HG02884 (cell line): ENCODE measurements around the gene KIF1A.

Source experiments
- ATAC-seq: cut with Tn5 transposase; IDR thresholded peaks from one replicate; pipeline ENCODE4 v1.9.1; 2021; ENCODE audit warnings: mild to moderate bottlenecking, moderate library complexity; ENCODE audit not compliant: unreplicated experiment

KIF1A gene

DNA sequence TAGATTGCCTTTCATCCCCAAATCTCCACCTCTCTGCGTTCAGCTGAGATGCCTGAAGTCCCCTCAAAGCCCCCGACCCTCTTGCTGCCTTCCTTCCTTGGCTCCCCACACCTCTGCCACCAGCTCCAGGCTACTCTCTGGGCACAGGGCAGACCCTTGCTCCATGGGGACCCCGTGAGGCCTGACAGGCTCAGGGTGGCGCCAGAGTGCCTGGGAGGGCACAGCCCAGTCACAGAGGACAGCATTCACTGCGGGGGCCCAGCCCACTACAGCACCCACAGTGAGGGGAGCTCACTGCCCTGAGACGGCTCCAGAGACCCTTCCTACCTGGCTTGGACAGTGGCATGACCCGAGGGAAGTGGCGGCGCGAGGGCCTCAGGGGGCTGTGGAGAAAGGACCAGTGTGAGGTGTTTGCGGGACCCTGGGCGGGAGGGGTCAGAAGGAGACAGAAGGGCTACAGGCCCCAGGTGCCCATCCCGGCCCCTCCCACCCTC, 77.4 kb downstream of the KIF1A start:
- ATAC-seq, result no peak

DNA sequence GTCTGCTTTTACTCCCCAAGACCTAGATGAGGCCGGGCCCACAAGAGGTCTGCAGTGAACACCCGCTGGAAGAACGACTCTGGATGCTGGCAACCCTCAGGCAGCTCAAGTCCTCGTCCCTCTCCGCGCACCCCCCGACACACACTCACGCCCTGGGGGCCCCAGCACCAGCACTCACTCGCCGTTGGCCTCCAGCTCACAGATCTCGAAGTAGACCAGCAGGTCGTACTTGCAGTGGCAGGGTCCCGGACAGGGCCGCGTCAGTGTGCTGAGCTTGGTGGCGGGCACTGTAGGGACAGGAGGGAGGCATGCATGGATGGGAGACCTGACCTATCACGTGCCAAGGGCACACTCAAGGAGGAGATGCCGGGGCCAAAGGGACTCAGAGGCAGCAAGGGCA, 78.9 kb downstream of the KIF1A start:
- no peak for ATAC-seq

DNA sequence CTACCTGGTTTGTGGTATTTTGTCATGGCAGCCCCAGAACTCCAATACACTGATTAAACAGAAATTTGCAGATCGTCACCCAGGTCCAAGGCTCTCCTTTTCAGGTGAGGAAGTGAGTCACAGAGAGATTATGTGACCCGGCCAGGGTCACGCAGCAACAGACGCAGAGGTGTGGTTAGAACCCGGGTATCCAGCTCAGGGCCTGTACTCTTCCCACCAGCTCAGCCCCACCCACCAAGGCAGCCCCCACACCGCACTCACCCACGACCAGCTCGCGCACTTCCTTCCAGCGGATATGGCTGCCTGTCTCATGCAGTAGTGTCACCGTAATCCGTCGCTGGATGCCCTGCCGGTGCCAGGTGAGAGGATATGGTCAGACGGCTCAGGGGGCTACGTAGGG, 80.2 kb downstream of the KIF1A start:
- ATAC-seq, result no peak

DNA sequence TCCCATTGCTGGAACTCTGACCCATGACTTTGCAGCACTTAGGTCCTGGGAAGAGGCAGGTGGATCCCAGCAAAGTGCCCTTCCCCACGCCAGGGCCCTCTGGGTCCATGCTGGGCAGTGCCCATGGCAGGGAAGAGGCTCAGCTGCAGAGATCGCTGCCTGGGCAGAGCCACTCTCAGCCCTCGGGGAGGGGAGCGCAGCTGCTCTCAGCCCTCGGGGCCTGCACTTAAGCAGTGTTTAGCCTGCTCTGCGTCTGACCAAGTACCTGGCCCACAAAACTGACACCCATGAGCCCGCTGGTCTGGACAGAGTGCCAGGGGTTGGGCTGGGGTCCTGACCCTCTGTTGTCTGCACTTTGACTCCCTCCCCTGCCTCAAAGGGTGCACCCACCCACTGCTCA, 82.1 kb downstream of the KIF1A start:
- no peak for ATAC-seq

GRCh38 chr2:240737512-240737911, 82.5 kb downstream of the KIF1A start:
- no peak for ATAC-seq

- ATAC-seq, result no peak
Measured at GRCh38 chr2:240736281-240737250, 83.5 kb downstream of the KIF1A start.

- no peak for ATAC-seq
Measured at GRCh38 chr2:240735476-240735875, 84.5 kb downstream of the KIF1A start.

DNA sequence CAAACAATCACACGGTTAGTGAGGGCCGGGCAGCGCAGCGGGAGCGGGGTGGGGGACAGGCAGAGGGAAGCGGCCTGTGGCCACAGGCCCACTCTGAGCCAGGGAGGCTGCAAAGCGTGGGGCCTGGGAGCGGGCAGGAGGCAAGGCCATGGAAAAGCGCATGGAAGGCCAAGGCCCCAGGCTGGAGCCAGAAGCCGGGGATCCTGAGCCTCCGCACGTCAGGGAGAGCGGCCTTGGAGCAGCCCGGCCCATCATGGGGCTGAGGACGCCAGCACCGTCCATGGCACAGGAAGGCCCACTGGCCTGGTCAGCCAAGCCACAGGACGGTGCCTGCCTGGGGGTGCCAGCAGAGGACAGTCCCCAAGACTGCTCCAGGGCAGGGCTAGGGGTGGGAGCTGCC, 85.3 kb downstream of the KIF1A start:
- no peak for ATAC-seq

DNA sequence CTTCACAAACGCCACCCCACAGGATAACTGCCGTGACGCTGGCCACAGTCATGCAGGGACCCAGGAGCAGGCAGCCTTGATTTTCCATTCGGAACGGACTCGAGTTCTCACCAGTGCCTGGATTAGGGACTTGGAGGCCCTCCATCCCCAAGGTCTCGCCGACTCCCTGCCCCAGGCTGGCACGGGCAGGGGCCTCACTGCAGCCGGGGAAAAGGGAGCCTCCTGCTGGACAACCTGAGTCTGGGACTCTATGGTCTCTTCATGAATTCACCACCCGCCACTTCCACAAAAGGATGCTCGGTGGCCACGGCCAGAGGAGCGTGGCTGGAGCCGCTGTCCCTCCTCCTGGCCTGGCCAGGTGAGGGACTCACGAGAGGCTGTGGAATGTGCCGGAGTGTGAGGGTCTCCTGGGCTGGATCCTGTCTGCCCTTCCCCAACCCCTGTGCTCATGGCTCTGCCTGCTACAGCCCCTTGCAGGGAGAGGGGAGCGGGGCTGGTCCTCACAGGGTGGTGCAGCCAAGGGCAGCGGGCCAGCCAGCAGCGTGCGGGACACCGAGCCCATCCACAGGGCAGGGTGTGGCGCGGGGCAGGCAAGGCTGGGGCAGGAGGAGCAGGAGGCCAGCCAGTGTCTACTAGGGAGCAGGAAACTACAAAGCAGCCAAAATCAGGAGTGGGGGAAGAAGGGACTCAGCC, 86.1 kb downstream of the KIF1A start:
- no peak for ATAC-seq

GRCh38 chr2:240732911-240733622, 87.0 kb downstream of the KIF1A start:
- no peak for ATAC-seq

GRCh38 chr2:240732184-240732583, 87.8 kb downstream of the KIF1A start:
- no peak for ATAC-seq

- ATAC-seq, result no peak
Measured at GRCh38 chr2:240731178-240731545, 88.9 kb downstream of the KIF1A start.

DNA sequence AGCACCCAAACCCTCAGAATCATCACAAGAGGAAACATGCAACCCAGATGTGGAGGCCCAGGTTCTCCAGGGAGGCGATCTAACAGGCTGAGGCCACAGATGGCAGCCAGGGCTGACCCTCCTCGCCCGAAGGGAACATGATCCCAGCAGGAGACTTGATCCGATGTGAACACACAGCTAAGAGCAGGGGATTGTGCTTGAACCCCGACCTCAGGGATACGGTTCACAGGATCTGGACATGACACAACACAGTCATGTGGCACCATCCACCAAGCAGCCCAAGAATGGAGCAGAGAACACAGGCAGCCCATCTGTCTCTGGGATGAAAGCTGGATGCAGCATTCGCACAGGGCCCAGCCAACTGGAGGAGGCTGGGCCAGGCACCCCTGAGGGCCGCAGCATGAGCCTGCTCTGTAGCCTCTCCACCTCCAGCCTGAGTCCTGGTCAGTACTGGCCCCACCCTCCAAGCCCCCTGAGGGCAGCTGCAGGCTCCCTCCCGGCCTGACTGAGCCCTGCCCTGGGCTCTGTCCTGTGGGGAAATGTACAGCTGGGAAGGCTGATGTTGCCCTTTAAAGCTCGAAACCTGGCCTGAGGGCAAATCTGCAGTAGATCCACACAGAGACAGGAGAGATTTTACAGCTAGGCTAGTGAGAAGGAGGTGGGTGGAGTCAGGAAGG, 89.4 kb downstream of the KIF1A start:
- ATAC-seq, result no peak

GRCh38 chr2:240728827-240729226, 91.2 kb downstream of the KIF1A start:
- ATAC-seq, result no peak

DNA sequence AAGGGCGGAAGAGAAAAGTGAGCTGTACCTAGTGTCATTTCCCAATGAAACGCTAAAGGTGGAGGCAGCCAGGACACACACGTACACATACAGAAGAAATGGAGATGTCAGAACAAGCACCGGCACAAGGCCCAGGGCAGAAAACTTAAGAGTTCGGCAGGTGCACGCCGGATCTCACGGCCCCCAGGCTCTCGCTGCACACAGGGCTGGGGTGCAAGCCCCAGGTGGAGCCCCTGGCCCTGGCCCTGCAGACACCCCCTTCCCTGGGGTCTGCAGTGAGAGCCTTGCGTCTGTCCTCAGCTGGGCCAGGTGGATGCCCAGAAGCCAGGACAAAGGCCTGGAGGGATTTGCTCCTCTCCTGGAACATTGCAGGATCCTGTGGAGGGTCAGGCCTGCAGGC, 91.7 kb downstream of the KIF1A start:
- ATAC-seq, result no peak

- ATAC-seq, result no peak
Measured at GRCh38 chr2:240727913-240728312, 92.1 kb downstream of the KIF1A start.

DNA sequence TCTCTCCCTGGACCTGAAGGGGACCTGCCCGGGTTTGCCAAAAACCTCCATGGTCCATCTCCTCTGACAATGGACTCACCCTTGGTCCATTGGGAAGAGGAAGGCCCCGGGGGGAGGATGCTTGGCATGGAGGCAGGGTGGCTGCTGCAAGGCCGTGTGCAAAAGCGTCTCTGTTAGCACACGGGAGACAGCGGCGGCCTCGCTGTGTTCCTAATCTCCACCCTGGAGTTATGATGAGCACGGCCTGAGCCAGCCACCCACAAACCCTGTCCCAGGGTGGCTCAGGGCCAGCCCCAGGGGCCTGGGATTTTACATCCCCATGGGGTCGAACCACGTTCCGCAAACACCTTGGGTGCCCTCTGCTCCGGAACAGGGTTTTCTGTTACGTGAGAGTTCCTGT, 92.6 kb downstream of the KIF1A start:
- no peak for ATAC-seq

- ATAC-seq, result no peak
Measured at GRCh38 chr2:240726876-240727275, 93.1 kb downstream of the KIF1A start.

GRCh38 chr2:240725671-240726070, 94.3 kb downstream of the KIF1A start:
- no peak for ATAC-seq

GRCh38 chr2:240725266-240725665, 94.8 kb downstream of the KIF1A start:
- ATAC-seq, result no peak

DNA sequence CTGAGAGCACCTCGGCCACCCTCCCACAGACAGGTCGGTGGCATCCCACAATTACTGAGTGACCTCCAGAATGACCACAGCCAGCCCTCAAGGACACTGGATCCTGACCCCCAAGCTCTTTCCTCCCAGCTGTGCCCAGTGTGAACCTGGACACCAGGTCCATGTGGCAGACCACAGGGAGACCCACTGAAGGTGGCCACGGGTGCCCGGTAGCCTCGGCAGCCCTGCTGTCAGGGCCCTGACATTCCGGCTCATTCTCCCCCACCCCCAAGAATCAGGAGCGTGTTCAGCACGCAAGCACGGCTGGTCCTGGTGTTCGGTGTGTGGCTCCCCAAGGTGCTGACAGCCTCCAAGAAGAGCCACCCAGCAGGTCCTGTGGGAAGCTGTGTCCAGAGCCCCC, 95.6 kb downstream of the KIF1A start:
- ATAC-seq, result no peak
